GM12892 (cell line): ENCODE data around the gene KRT8.

Experiments
- POLR2A ChIP-seq: IDR thresholded peaks from 2 replicates; pipeline ENCODE4 v1.6.1; 2011; ENCODE audit warnings: low read depth, low read length, control low read depth
- POLR2AphosphoS5 ChIP-seq: IDR thresholded peaks from 2 replicates; pipeline ENCODE4 v1.6.1; 2011; ENCODE audit warnings: low read depth, low read length, control low read depth
- TAF1 ChIP-seq: IDR thresholded peaks from 2 replicates; pipeline ENCODE4 v1.6.1; 2011; ENCODE audit warnings: low read depth, mild to moderate bottlenecking, control low read depth, low read length, borderline replicate concordance

DNA sequence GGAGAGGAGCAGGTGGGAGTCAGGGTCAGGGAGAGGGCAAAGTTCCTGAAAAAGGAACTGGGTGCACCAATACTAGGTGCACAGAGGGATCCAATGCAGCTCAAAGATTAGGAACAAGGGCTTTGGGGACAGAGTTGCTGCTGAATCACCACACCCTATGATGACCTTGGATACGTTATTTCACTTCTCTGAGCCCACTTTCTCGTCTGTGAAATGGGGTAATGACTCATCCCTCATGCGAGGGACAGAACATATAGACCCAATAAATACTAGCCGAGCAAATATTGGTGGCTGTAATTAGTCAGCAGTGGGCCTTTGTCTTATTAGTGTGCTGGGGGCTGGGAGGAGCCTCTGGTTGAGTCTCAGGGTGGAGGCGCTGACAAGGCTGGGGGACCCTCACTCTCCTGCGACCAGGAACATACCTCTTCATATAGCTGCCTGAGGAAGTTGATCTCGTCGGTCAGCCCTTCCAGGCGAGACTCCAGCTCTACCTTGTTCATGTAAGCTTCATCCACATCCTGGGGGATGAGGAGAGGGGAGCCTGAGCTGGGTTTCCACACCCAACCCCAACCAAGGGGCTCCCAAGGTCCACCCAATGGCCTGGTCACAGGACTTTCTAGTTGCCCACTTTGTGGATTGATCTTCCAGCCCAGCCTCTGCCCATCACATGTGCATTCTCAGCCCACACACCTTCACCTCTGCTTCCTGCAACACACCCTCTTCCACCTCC is 4.5 kb downstream of the KRT8 start:
- TF ChIP-seq POLR2A, result no peak
- TF ChIP-seq TAF1, result no peak
- TF ChIP-seq POLR2AphosphoS5, result no peak
